Measurements from ENCODE around the gene KRIT1. TPM values are rescaled to one million over a fixed set of nuclear protein-coding genes. Genes with fewer than 3 reads are reported as not detected.
"Not testable (repeated sequence)": the region's sequence is repeated elsewhere in the genome, so short reads cannot be mapped to it uniquely, and the experiment has no call there.

Gene KRIT1
- total and polyA plus RNA-seq, 5 donors, result 19.0 to 38.2 (median 35.3) TPM

- H3K4me1 ChIP-seq (ENCODE audit: control insufficient read depth, insufficient read depth, low read length), result no peaks in the 10 kb centered on the region
- no peak overlapping the region for H3K4me3 ChIP-seq (ENCODE audit: low read length)
- intact Hi-C loops (cut with DNase I), result no loop called here
- no peak for DNase-seq
- ATAC-seq, result no peak
- 95% methylated on average over 3 of the region's 3 CpGs for WGBS
- no peaks in the 10 kb centered on the region for H3K9me3 ChIP-seq (ENCODE audit: control insufficient read depth, low read length)
- H3K27ac ChIP-seq (ENCODE audit: low read length), result no peak overlapping the region
- H3K27me3 ChIP-seq (ENCODE audit: control insufficient read depth, insufficient read depth), result no peaks in the 10 kb centered on the region
Measured at GRCh38 chr7:92192326-92192725, 53.4 kb downstream of the KRIT1 start.

DNA sequence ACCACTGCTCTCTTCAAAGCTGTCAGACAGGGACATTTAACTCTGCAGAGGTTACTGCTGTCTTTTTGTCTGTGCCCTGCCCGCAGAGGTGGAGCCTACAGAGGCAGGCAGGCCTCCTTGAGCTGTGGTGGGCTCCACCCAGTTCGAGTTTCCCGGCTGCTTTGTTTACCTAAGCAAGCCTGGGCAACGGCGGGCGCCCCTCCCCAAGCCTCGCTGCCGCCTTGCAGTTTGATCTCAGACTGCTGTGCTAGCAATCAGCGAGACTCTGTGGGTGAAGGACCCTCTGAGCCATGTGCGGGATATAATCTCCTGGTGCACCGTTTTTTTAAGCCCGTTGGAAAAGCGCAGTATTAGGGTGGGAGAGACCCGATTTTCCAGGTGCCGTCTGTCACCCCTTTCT is 56.5 kb downstream of the KRIT1 start:
- WGBS, result 96% methylated on average over 15 of the region's 15 CpGs
- H3K4me3 ChIP-seq (ENCODE audit: low read length); ATAC-seq; H3K27me3 ChIP-seq (ENCODE audit: control insufficient read depth, insufficient read depth); DNase-seq; H3K27ac ChIP-seq (ENCODE audit: low read length); H3K4me1 ChIP-seq (ENCODE audit: control insufficient read depth, insufficient read depth, low read length); intact Hi-C loops (cut with DNase I); H3K9me3 ChIP-seq (ENCODE audit: control insufficient read depth, low read length): not testable (repeated sequence)

- H3K27me3 ChIP-seq (ENCODE audit: control insufficient read depth, insufficient read depth); ATAC-seq; DNase-seq; H3K9me3 ChIP-seq (ENCODE audit: control insufficient read depth, low read length); intact Hi-C loops (cut with DNase I); H3K4me3 ChIP-seq (ENCODE audit: low read length); H3K4me1 ChIP-seq (ENCODE audit: control insufficient read depth, insufficient read depth, low read length); H3K27ac ChIP-seq (ENCODE audit: low read length): not testable (repeated sequence)
- 94% methylated on average over 1 of the region's 1 CpG for WGBS
Measured at GRCh38 chr7:92184294-92184693, 61.4 kb downstream of the KRIT1 start.

- intact Hi-C loops (cut with DNase I), result no loop called here
- H3K9me3 ChIP-seq (ENCODE audit: control insufficient read depth, low read length), result no peaks in the 10 kb centered on the region
- H3K27ac ChIP-seq (ENCODE audit: low read length), result peak within 1 kb of the TSS; percentile 95
- DNase-seq (peak; percentile 90 to 96 (median 95)), ATAC-seq (peak; percentile 99 to 100)
- peaks cover 4% of the 10 kb centered on the region for H3K4me1 ChIP-seq (ENCODE audit: control insufficient read depth, insufficient read depth, low read length)
- H3K4me3 ChIP-seq (ENCODE audit: low read length), result peak within 1 kb of the TSS; percentile 92
- WGBS, result 6% methylated on average over 60 of the region's 60 CpGs
- no peaks in the 10 kb centered on the region for H3K27me3 ChIP-seq (ENCODE audit: control insufficient read depth, insufficient read depth)
Measured at GRCh38 chr7:92178928-92179924, 66.5 kb downstream of the KRIT1 start, which contains the start of gene LRRD1. Gene LRRD1 (minus strand): TSS chr7:92179142. CDS start chr7:92165202, 13,940 bp downstream.

GRCh38 chr7:92177362-92177761 is 68.4 kb downstream of the KRIT1 start:
- Histone ChIP-seq H3K9me3 (ENCODE audit: control insufficient read depth, low read length) (no peaks in the 10 kb centered on the region), H3K4me3 (ENCODE audit: low read length) (no peak overlapping the region), H3K4me1 (ENCODE audit: control insufficient read depth, insufficient read depth, low read length) (peaks cover 4% of the 10 kb centered on the region), H3K27me3 (ENCODE audit: control insufficient read depth, insufficient read depth) (no peaks in the 10 kb centered on the region), H3K27ac (ENCODE audit: low read length) (no peak overlapping the region)
- intact Hi-C loops (cut with DNase I), result no loop called here
- DNase-seq, result no peak
- ATAC-seq, result no peak

DNA sequence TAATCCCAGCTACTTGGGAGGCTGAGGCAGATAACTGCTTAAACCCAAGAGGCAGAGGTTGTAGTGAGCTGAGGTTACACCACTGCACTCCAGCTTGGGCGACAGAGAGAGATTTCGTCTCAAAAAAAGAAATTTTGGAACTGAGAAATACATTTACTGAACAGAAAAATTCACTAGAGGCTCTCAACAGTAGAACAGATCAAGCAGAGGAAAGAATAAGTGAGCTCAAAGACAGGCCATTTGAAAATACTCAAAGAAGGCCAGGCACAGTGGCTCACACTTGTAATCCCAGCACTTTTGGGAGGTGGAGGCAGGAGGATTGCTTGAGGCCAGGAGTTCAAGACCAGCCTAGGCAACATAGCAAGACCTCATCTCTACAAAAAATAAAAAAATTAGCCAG is 76.2 kb downstream of the KRIT1 start:
- H3K9me3 ChIP-seq (ENCODE audit: control insufficient read depth, low read length); H3K4me1 ChIP-seq (ENCODE audit: control insufficient read depth, insufficient read depth, low read length); DNase-seq; H3K27ac ChIP-seq (ENCODE audit: low read length); H3K27me3 ChIP-seq (ENCODE audit: control insufficient read depth, insufficient read depth); intact Hi-C loops (cut with DNase I); ATAC-seq; H3K4me3 ChIP-seq (ENCODE audit: low read length): not testable (repeated sequence)
- WGBS, result 85% methylated on average over 2 of the region's 2 CpGs

DNA sequence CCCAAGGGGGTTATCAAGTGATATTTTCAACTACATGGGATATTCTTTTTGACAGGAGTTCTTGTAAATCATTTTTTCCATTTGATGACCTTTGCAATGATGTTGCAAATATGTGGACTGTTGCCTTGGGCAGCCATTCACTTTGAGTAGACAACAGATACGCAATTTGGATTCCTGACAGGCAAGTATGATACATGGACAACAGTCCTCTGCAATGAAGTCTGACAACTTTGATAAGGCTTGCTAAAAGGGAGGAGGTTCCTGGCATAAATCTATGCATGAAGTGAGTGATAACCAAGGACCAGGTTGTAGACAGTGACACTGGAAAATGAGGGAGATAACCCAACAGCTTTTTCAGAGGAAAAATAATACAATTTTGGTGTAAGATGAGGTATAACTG is 84.4 kb downstream of the KRIT1 start:
- Histone ChIP-seq H3K27ac (ENCODE audit: low read length) (no peak overlapping the region), H3K27me3 (ENCODE audit: control insufficient read depth, insufficient read depth) (no peaks in the 10 kb centered on the region), H3K4me3 (ENCODE audit: low read length) (no peak overlapping the region), H3K4me1 (ENCODE audit: control insufficient read depth, insufficient read depth, low read length) (no peaks in the 10 kb centered on the region), H3K9me3 (ENCODE audit: control insufficient read depth, low read length) (no peaks in the 10 kb centered on the region)
- intact Hi-C loops (cut with DNase I), result no loop called here
- no peak for ATAC-seq
- WGBS, result 54% methylated on average over 1 of the region's 1 CpG
- DNase-seq, result no peak

- DNase-seq (no peak), ATAC-seq (no peak)
- no peaks in the 10 kb centered on the region for H3K9me3 ChIP-seq (ENCODE audit: control insufficient read depth, low read length)
- intact Hi-C loops (cut with DNase I), result no loop called here
- no peak overlapping the region for H3K4me3 ChIP-seq (ENCODE audit: low read length)
- no peaks in the 10 kb centered on the region for H3K4me1 ChIP-seq (ENCODE audit: control insufficient read depth, insufficient read depth, low read length)
- no peaks in the 10 kb centered on the region for H3K27me3 ChIP-seq (ENCODE audit: control insufficient read depth, insufficient read depth)
- no peak overlapping the region for H3K27ac ChIP-seq (ENCODE audit: low read length)
- 96% methylated on average over 3 of the region's 3 CpGs for WGBS
Measured at GRCh38 chr7:92158660-92159575, 86.8 kb downstream of the KRIT1 start.

GRCh38 chr7:92156990-92157389 is 88.7 kb downstream of the KRIT1 start:
- DNase-seq (no peak), ATAC-seq (no peak)
- Histone ChIP-seq H3K9me3 (ENCODE audit: control insufficient read depth, low read length) (no peaks in the 10 kb centered on the region), H3K27me3 (ENCODE audit: control insufficient read depth, insufficient read depth) (no peaks in the 10 kb centered on the region), H3K4me1 (ENCODE audit: control insufficient read depth, insufficient read depth, low read length) (no peaks in the 10 kb centered on the region), H3K4me3 (ENCODE audit: low read length) (no peak overlapping the region), H3K27ac (ENCODE audit: low read length) (no peak overlapping the region)
- intact Hi-C loops (cut with DNase I), result no loop called here

DNA sequence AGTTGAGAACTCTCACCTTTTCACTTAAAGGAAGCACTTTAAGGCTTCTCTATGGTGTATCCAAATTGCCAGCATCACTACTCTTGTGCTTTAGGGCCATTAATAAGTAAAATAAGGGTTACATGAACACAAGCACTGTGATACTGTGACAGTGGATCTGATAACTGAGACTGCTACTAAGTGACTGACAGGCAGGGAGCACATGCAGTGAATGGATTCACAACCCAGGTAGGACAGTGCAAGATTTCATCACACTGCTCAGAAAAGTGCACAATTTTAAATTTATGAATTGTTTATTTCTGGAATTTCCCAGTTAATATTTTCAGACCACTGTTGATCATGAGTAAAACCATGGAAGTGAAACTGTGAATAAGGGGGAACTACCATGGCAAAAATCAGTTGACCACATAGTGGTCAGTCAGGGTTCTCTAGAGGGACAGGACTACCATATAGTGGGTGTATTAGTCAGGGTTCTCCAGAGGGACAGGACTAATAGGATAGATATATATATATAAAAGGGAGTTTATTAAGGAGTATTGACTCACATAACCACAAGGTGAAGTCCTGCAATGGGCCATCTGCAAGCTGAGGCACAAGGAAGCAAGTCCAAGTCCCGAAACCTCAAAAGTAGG is 90.5 kb downstream of the KRIT1 start:
- DNase-seq (no peak), ATAC-seq (no peak)
- Histone ChIP-seq H3K27ac (ENCODE audit: low read length) (no peak overlapping the region), H3K4me1 (ENCODE audit: control insufficient read depth, insufficient read depth, low read length) (no peaks in the 10 kb centered on the region), H3K9me3 (ENCODE audit: control insufficient read depth, low read length) (no peaks in the 10 kb centered on the region), H3K4me3 (ENCODE audit: low read length) (no peak overlapping the region), H3K27me3 (ENCODE audit: control insufficient read depth, insufficient read depth) (no peaks in the 10 kb centered on the region)
- intact Hi-C loops (cut with DNase I), result no loop called here
- 91% methylated on average over 1 of the region's 1 CpG for WGBS
